Activated naive CD8-positive, alpha-beta T cell treated with anti-CD3 and anti-CD28 coated beads for 36 hours (primary cell): ENCODE measurements around the gene RBMS3. TPM values are rescaled to one million over a fixed set of nuclear protein-coding genes. Genes with fewer than 3 reads are reported as not detected.
"Not testable (repeated sequence)": the region's sequence is repeated elsewhere in the genome, so short reads cannot be mapped to it uniquely, and the experiment has no call there.

Experiments used
- DNase-seq: peaks from one replicate; pipeline ENCODE4 v3.0.0; 2021
- H3K27ac Mint-ChIP-seq: one replicate; pipeline ENCODE4 v1.8.0; 2022; ENCODE audit warnings: mild to moderate bottlenecking, moderate library complexity, mixed read lengths
- H3K27me3 Mint-ChIP-seq: one replicate; pipeline ENCODE4 v1.8.0; 2022; ENCODE audit warnings: mild to moderate bottlenecking, mixed read lengths
- H3K36me3 Mint-ChIP-seq: one replicate; pipeline ENCODE4 v1.8.0; 2021; ENCODE audit warnings: mild to moderate bottlenecking, mixed read lengths
- H3K4me1 Mint-ChIP-seq: one replicate; pipeline ENCODE4 v1.8.0; 2021; ENCODE audit warnings: mixed read lengths
- H3K4me3 Mint-ChIP-seq: one replicate; pipeline ENCODE4 v1.8.0; 2022; ENCODE audit warnings: mild to moderate bottlenecking, moderate library complexity, mixed read lengths
- H3K9me3 Mint-ChIP-seq: one replicate; pipeline ENCODE4 v1.8.0; 2022; ENCODE audit warnings: mixed read lengths
- total RNA-seq, 2 experiments: library from RNA; stranded (reverse); gene quantifications; one replicate each; pipeline ENCODE4 v1.2.3, GENCODE V29; 2021

RBMS3 gene
- total RNA-seq: 1 to 10 TPM; 1.6 TPM

GRCh38 chr3:29280404-29281093, at the start of gene RBMS3:
RBMS3 (plus strand) TSS chr3:29281071.
- H3K27ac Mint-ChIP-seq: peak within 1 kb of the TSS; percentile 38
- no peaks in the 10 kb centered on the region for H3K9me3 Mint-ChIP-seq
- peak within 1 kb of the TSS; percentile 83 for H3K4me3 Mint-ChIP-seq
- H3K36me3 Mint-ChIP-seq: no peaks in the 10 kb centered on the region
- peaks cover 36% of the 10 kb centered on the region for H3K4me1 Mint-ChIP-seq
- H3K27me3 Mint-ChIP-seq: peaks cover 26% of the 10 kb centered on the region
- peak; percentile 8 for DNase-seq

GRCh38 chr3:29233126-29233525, 47.7 kb upstream of the RBMS3 start:
- H3K27ac Mint-ChIP-seq, DNase-seq, H3K36me3 Mint-ChIP-seq, H3K4me1 Mint-ChIP-seq, H3K27me3 Mint-ChIP-seq, H3K4me3 Mint-ChIP-seq, H3K9me3 Mint-ChIP-seq: not testable (repeated sequence)

GRCh38 chr3:29236146-29236840, 44.6 kb upstream of the RBMS3 start:
- H3K36me3 Mint-ChIP-seq: no peaks in the 10 kb centered on the region
- H3K27ac Mint-ChIP-seq: no peak overlapping the region
- H3K9me3 Mint-ChIP-seq: peaks cover 1% of the 10 kb centered on the region
- no peaks in the 10 kb centered on the region for H3K4me1 Mint-ChIP-seq
- DNase-seq: no peak
- H3K27me3 Mint-ChIP-seq: peaks cover 1% of the 10 kb centered on the region
- H3K4me3 Mint-ChIP-seq: no peak overlapping the region

- H3K4me3 Mint-ChIP-seq: no peak overlapping the region
- no peaks in the 10 kb centered on the region for H3K36me3 Mint-ChIP-seq
- H3K27ac Mint-ChIP-seq: no peak overlapping the region
- H3K4me1 Mint-ChIP-seq: no peaks in the 10 kb centered on the region
- peaks cover 5% of the 10 kb centered on the region for H3K27me3 Mint-ChIP-seq
- H3K9me3 Mint-ChIP-seq: no peaks in the 10 kb centered on the region
- DNase-seq: no peak
Measured at GRCh38 chr3:29239376-29239775, 41.5 kb upstream of the RBMS3 start.

- Mint-ChIP-seq H3K27me3 (peaks cover 5% of the 10 kb centered on the region), H3K36me3 (no peaks in the 10 kb centered on the region), H3K4me3 (no peak overlapping the region), H3K4me1 (no peaks in the 10 kb centered on the region), H3K27ac (no peak overlapping the region), H3K9me3 (no peaks in the 10 kb centered on the region)
- DNase-seq: no peak
Measured at GRCh38 chr3:29240248-29240647, 40.6 kb upstream of the RBMS3 start.

- Mint-ChIP-seq H3K36me3 (no peaks in the 10 kb centered on the region), H3K27ac (no peak overlapping the region), H3K4me3 (no peak overlapping the region), H3K27me3 (peaks cover 5% of the 10 kb centered on the region), H3K9me3 (no peaks in the 10 kb centered on the region), H3K4me1 (no peaks in the 10 kb centered on the region)
- no peak for DNase-seq
Measured at GRCh38 chr3:29240887-29241286, 40.0 kb upstream of the RBMS3 start.

- Mint-ChIP-seq H3K36me3 (no peaks in the 10 kb centered on the region), H3K27ac (no peak overlapping the region), H3K4me3 (no peak overlapping the region), H3K27me3 (peaks cover 5% of the 10 kb centered on the region), H3K9me3 (no peaks in the 10 kb centered on the region), H3K4me1 (no peaks in the 10 kb centered on the region)
- DNase-seq: no peak
Measured at GRCh38 chr3:29241855-29242254, 39.0 kb upstream of the RBMS3 start.

- Mint-ChIP-seq H3K9me3 (no peaks in the 10 kb centered on the region), H3K27me3 (peaks cover 5% of the 10 kb centered on the region), H3K27ac (no peak overlapping the region), H3K4me3 (no peak overlapping the region), H3K36me3 (no peaks in the 10 kb centered on the region), H3K4me1 (no peaks in the 10 kb centered on the region)
- DNase-seq: no peak
Measured at GRCh38 chr3:29242296-29242695, 38.6 kb upstream of the RBMS3 start.

- H3K27me3 Mint-ChIP-seq: peaks cover 5% of the 10 kb centered on the region
- no peak overlapping the region for H3K4me3 Mint-ChIP-seq
- no peaks in the 10 kb centered on the region for H3K36me3 Mint-ChIP-seq
- DNase-seq: no peak
- no peak overlapping the region for H3K27ac Mint-ChIP-seq
- H3K4me1 Mint-ChIP-seq: no peaks in the 10 kb centered on the region
- H3K9me3 Mint-ChIP-seq: no peaks in the 10 kb centered on the region
Measured at GRCh38 chr3:29245441-29245840, 35.4 kb upstream of the RBMS3 start.

GRCh38 chr3:29247088-29247745, 33.7 kb upstream of the RBMS3 start:
- no peaks in the 10 kb centered on the region for H3K27me3 Mint-ChIP-seq
- H3K4me3 Mint-ChIP-seq: no peak overlapping the region
- H3K27ac Mint-ChIP-seq: no peak overlapping the region
- no peak for DNase-seq
- no peaks in the 10 kb centered on the region for H3K36me3 Mint-ChIP-seq
- no peaks in the 10 kb centered on the region for H3K4me1 Mint-ChIP-seq
- no peaks in the 10 kb centered on the region for H3K9me3 Mint-ChIP-seq

GRCh38 chr3:29249829-29250345, 31.0 kb upstream of the RBMS3 start:
- H3K36me3 Mint-ChIP-seq: no peaks in the 10 kb centered on the region
- H3K9me3 Mint-ChIP-seq: no peaks in the 10 kb centered on the region
- no peak overlapping the region for H3K27ac Mint-ChIP-seq
- no peak overlapping the region for H3K4me3 Mint-ChIP-seq
- H3K27me3 Mint-ChIP-seq: no peaks in the 10 kb centered on the region
- no peak for DNase-seq
- H3K4me1 Mint-ChIP-seq: no peaks in the 10 kb centered on the region

- H3K4me3 Mint-ChIP-seq: no peak overlapping the region
- H3K27me3 Mint-ChIP-seq: no peaks in the 10 kb centered on the region
- H3K27ac Mint-ChIP-seq: no peak overlapping the region
- DNase-seq: no peak
- no peaks in the 10 kb centered on the region for H3K4me1 Mint-ChIP-seq
- H3K9me3 Mint-ChIP-seq: no peaks in the 10 kb centered on the region
- H3K36me3 Mint-ChIP-seq: no peaks in the 10 kb centered on the region
Measured at GRCh38 chr3:29255854-29256696, 24.8 kb upstream of the RBMS3 start.

GRCh38 chr3:29258161-29258560, 22.7 kb upstream of the RBMS3 start:
- no peaks in the 10 kb centered on the region for H3K4me1 Mint-ChIP-seq
- H3K36me3 Mint-ChIP-seq: no peaks in the 10 kb centered on the region
- no peak overlapping the region for H3K27ac Mint-ChIP-seq
- no peak overlapping the region for H3K4me3 Mint-ChIP-seq
- no peaks in the 10 kb centered on the region for H3K9me3 Mint-ChIP-seq
- DNase-seq: no peak
- no peaks in the 10 kb centered on the region for H3K27me3 Mint-ChIP-seq

GRCh38 chr3:29261119-29261518, 19.8 kb upstream of the RBMS3 start:
- Mint-ChIP-seq H3K36me3 (no peaks in the 10 kb centered on the region), H3K4me3 (no peak overlapping the region)

GRCh38 chr3:29263476-29263875, 17.4 kb upstream of the RBMS3 start:
- Mint-ChIP-seq H3K27ac (no peak overlapping the region), H3K9me3 (no peaks in the 10 kb centered on the region), H3K36me3 (no peaks in the 10 kb centered on the region), H3K4me1 (no peaks in the 10 kb centered on the region), H3K4me3 (no peak overlapping the region), H3K27me3 (no peaks in the 10 kb centered on the region)
- DNase-seq: no peak

More at GRCh38 chr3:29261119-29261518, 19.8 kb upstream of the RBMS3 start:
- no peaks in the 10 kb centered on the region for H3K9me3 Mint-ChIP-seq
- no peaks in the 10 kb centered on the region for H3K4me1 Mint-ChIP-seq
- no peaks in the 10 kb centered on the region for H3K27me3 Mint-ChIP-seq
- no peak overlapping the region for H3K27ac Mint-ChIP-seq
- DNase-seq: no peak
